H1 (cell line): ENCODE data around the gene MYMX.

ENCODE experiments used
- ATF2 ChIP-seq: IDR thresholded peaks from 2 replicates; pipeline ENCODE4 v1.6.1; 2012; ENCODE audit warnings: low read length, inconsistent platforms
- BRCA1 ChIP-seq: IDR thresholded peaks from 2 replicates; pipeline ENCODE4 v1.6.1; 2012; ENCODE audit warnings: low read depth, low read length, improper control_type of control experiment
- CBX5 ChIP-seq: fragments of 300-800, 300-1000 bp; sonication (generic); IDR thresholded peaks from 2 replicates; pipeline ENCODE4 v1.7.1; 2016; ENCODE audit warnings: antibody characterized with exemption, low read length, low read depth
- CHD1 ChIP-seq: IDR thresholded peaks from 2 replicates; pipeline ENCODE4 v1.6.1; 2012; ENCODE audit warnings: low read depth, low read length, improper control_type of control experiment
- EGR1 ChIP-seq: IDR thresholded peaks from 2 replicates; pipeline ENCODE4 v1.6.1; 2011; ENCODE audit warnings: low read depth, low read length, borderline replicate concordance
- EZH2 ChIP-seq: fragments of 200-600 bp; sonication (generic); IDR thresholded peaks from 2 replicates; pipeline ENCODE4 v1.7.1; 2012; ENCODE audit warnings: low read depth, mild to moderate bottlenecking, moderate library complexity, low read length, inconsistent platforms; ENCODE audit not compliant: severe bottlenecking
- HDAC2 ChIP-seq, 2 experiments: fragments of 300-600 bp in 1 of 2; sonication (generic) in 1 of 2; IDR thresholded peaks; 2 replicates each; pipeline ENCODE4 v1.6.1; 2011 to 2012; ENCODE audit warnings: low read depth in 2 of 2, low read length in 2 of 2, mild to moderate bottlenecking in 2 of 2, moderate library complexity in 2 of 2, borderline replicate concordance in 1 of 2, inconsistent platforms in 1 of 2
- JUN ChIP-seq: IDR thresholded peaks from 2 replicates; pipeline ENCODE4 v1.6.1; 2011; ENCODE audit warnings: low read depth, mild to moderate bottlenecking, improper control_type of control experiment, low read length
- JUND ChIP-seq: IDR thresholded peaks from 2 replicates; pipeline ENCODE4 v1.6.1; 2011; ENCODE audit warnings: mild to moderate bottlenecking, improper control_type of control experiment, low read length
- MAFK ChIP-seq: IDR thresholded peaks from 2 replicates; pipeline ENCODE4 v1.6.1; 2012; ENCODE audit warnings: low read depth, mild to moderate bottlenecking, improper control_type of control experiment, low read length
- POLR2A ChIP-seq, 2 experiments: IDR thresholded peaks; 1 replicate in 1 of 2; 2 replicates in 1 of 2; pipeline ENCODE4 v1.6.1; 2011; ENCODE audit warnings: low read depth in 2 of 2, low read length in 2 of 2, mild to moderate bottlenecking in 2 of 2; ENCODE audit errors: control extremely low read depth in 1 of 2
- POLR2AphosphoS5 ChIP-seq: IDR thresholded peaks from 2 replicates; pipeline ENCODE4 v1.6.1; 2011; ENCODE audit warnings: low read depth, low read length
- TF ChIP-seq, protein P1 (sequence below), 3 experiments: IDR thresholded peaks; 1 replicate in 2 of 3; 2 replicates in 1 of 3; pipeline versions ENCODE4 v1.5.1 to v1.6.1; 2011; ENCODE audit warnings: low read length in 3 of 3, mild to moderate bottlenecking in 3 of 3, inconsistent platforms in 2 of 3, low read depth in 1 of 3, moderate library complexity in 1 of 3; ENCODE audit not compliant: insufficient read depth in 1 of 3; ENCODE audit errors: control extremely low read depth in 1 of 3

DNA sequence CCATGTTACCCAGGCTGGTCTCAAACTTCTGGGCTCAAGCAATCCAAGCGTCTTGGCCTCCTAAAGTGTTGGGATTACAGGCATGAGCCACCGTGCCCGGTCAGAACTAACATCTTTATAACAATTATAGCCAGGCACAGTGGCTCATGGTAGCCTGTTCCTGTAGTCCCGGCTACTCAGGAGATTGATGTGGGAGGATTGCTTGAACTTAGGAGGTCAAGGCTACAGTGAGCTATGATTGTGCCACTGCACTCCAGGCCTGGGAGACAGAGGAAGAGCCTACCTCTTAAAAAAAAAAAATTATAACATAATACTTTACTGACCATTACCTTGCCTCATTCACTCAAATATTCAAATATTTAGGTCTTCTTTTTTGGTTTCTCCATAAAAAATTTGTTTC lies 16.8 kb upstream of the MYMX start:
- TF ChIP-seq, protein P1, sequence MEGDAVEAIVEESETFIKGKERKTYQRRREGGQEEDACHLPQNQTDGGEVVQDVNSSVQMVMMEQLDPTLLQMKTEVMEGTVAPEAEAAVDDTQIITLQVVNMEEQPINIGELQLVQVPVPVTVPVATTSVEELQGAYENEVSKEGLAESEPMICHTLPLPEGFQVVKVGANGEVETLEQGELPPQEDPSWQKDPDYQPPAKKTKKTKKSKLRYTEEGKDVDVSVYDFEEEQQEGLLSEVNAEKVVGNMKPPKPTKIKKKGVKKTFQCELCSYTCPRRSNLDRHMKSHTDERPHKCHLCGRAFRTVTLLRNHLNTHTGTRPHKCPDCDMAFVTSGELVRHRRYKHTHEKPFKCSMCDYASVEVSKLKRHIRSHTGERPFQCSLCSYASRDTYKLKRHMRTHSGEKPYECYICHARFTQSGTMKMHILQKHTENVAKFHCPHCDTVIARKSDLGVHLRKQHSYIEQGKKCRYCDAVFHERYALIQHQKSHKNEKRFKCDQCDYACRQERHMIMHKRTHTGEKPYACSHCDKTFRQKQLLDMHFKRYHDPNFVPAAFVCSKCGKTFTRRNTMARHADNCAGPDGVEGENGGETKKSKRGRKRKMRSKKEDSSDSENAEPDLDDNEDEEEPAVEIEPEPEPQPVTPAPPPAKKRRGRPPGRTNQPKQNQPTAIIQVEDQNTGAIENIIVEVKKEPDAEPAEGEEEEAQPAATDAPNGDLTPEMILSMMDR (IDR thresholded peaks at IDR 0.05; ENCODE audit: control extremely low read depth in 1 of 3, insufficient read depth in 1 of 3, low read depth in 1 of 3, low read length in 3 of 3) = no peak
- TF ChIP-seq EGR1 (no peak), POLR2AphosphoS5 (no peak), ATF2 (no peak), CBX5 (no peak), HDAC2 (IDR thresholded peaks at IDR 0.05; ENCODE audit: borderline replicate concordance in 1 of 2, low read depth in 2 of 2, low read length in 2 of 2) (no peak), JUN (no peak), MAFK (no peak), BRCA1 (no peak), JUND (no peak), POLR2A (IDR thresholded peaks at IDR 0.05; ENCODE audit: control extremely low read depth in 1 of 2, low read depth in 2 of 2, low read length in 2 of 2) (no peak), CHD1 (no peak), EZH2 (no peak)
